Activated CD4-positive, alpha-beta memory T cell treated with anti-CD3 and anti-CD28 coated beads, Interleukin-2, amount 10 ng/mL, durations not matched to agents 7 days and 5 days (primary cell): ENCODE data around the gene MPC2. TPM values are rescaled to one million over a fixed set of nuclear protein-coding genes. Genes with fewer than 3 reads are reported as not detected.
"Not testable (repeated sequence)": the region's sequence is repeated elsewhere in the genome, so short reads cannot be mapped to it uniquely, and the experiment has no call there.

Experiments used
- CTCF ChIA-PET: fragments of 350-600 bp; sonication (Branson Sonifier 250); formaldehyde crosslinking; loops from one replicate; lab custom pipeline; 2021; ENCODE audit warnings: antibody characterized with exemption, inconsistent platforms; lab: Charles Lee
- POLR2A ChIA-PET: fragments of 350-600 bp; sonication (Branson Sonifier 250); formaldehyde crosslinking; loops from one replicate; lab custom pipeline; 2021; ENCODE audit warnings: antibody characterized with exemption; lab: Charles Lee
- DNase-seq: peaks from one replicate; pipeline ENCODE4 v3.0.0-alpha.2; 2020
- H3K27ac Mint-ChIP-seq: one replicate; pipeline ENCODE4 v1.8.0; 2021; ENCODE audit warnings: mild to moderate bottlenecking, mixed read lengths
- H3K27me3 Mint-ChIP-seq: one replicate; pipeline ENCODE4 v1.8.0; 2021; ENCODE audit warnings: mixed read lengths
- H3K36me3 Mint-ChIP-seq: one replicate; pipeline ENCODE4 v1.8.0; 2021; ENCODE audit warnings: low read depth, mixed read lengths
- H3K4me1 Mint-ChIP-seq: one replicate; pipeline ENCODE4 v1.8.0; 2021; ENCODE audit warnings: mixed read lengths
- H3K4me3 Mint-ChIP-seq: one replicate; pipeline ENCODE4 v1.8.0; 2021; ENCODE audit warnings: mild to moderate bottlenecking, mixed read lengths
- H3K9me3 Mint-ChIP-seq: one replicate; pipeline ENCODE4 v1.8.0; 2021; ENCODE audit warnings: mixed read lengths
- total RNA-seq, 2 experiments: library from RNA; stranded (reverse); gene quantifications; one replicate each; pipeline ENCODE4 v1.2.3, GENCODE V29; 2021

Gene MPC2
- total RNA-seq, 2 experiments from 2014 or later = 61.4 to 61.5 TPM

GRCh38 chr1:167928919-167929318 is 8.0 kb downstream of the MPC2 start:
- H3K4me3 Mint-ChIP-seq, DNase-seq, H3K27me3 Mint-ChIP-seq, H3K36me3 Mint-ChIP-seq, H3K27ac Mint-ChIP-seq, CTCF ChIA-PET, POLR2A ChIA-PET, H3K9me3 Mint-ChIP-seq: not testable (repeated sequence)
- peaks cover 15% of the 10 kb centered on the region for H3K4me1 Mint-ChIP-seq

DNA sequence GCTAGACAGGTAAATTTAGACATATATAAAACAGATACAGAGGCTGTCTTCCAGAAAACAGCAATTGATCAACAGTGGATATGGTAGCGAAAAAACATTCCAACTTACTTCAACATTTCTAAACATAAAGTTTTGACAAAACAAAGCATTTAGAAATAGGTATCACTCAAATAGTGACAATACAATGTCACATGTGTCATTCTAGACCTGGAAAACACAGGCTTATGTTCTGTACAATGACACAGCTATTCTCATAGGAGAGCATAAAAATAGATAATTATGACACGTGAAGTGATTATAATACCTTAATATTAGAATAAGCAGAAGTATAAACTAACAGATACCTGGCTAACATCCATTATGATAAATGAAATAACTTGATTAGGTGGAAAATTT is 8.4 kb downstream of the MPC2 start:
- DNase-seq = no peak
- Mint-ChIP-seq H3K4me3 (no peak overlapping the region), H3K27ac (no peak overlapping the region), H3K27me3 (no peaks in the 10 kb centered on the region), H3K9me3 (no peaks in the 10 kb centered on the region), H3K36me3 (peaks cover 3% of the 10 kb centered on the region), H3K4me1 (peaks cover 11% of the 10 kb centered on the region)
- CTCF ChIA-PET = no interaction called here
- POLR2A ChIA-PET = interaction anchor here (2.2 kb wide), 1 partner anchor 8 kb away, joined by 18 read pairs; the partner anchor contains the start of genes DCAF6 and MPC2

GRCh38 chr1:167927046-167927754 is 9.7 kb downstream of the MPC2 start:
- H3K4me1 Mint-ChIP-seq = peaks cover 2% of the 10 kb centered on the region
- no peaks in the 10 kb centered on the region for H3K9me3 Mint-ChIP-seq
- no peak overlapping the region for H3K27ac Mint-ChIP-seq
- no peak for DNase-seq
- H3K36me3 Mint-ChIP-seq = peaks cover 7% of the 10 kb centered on the region
- POLR2A ChIA-PET = interaction anchor here (0.6 to 2.2 kb wide), 2 partner anchors 9 to 295 kb away, joined by 3 to 18 read pairs; partner anchors contain the start of genes DCAF6 and MPC2
- no peak overlapping the region for H3K4me3 Mint-ChIP-seq
- no peaks in the 10 kb centered on the region for H3K27me3 Mint-ChIP-seq
- CTCF ChIA-PET = no interaction called here

- ChIA-PET CTCF (no interaction called here), POLR2A (interaction anchor here (0.6 to 2.2 kb wide), 2 partner anchors 10 to 295 kb away, joined by 3 to 18 read pairs; partner anchors contain the start of genes DCAF6 and MPC2)
Measured at GRCh38 chr1:167926486-167926997, 10.3 kb downstream of the MPC2 start.

DNA sequence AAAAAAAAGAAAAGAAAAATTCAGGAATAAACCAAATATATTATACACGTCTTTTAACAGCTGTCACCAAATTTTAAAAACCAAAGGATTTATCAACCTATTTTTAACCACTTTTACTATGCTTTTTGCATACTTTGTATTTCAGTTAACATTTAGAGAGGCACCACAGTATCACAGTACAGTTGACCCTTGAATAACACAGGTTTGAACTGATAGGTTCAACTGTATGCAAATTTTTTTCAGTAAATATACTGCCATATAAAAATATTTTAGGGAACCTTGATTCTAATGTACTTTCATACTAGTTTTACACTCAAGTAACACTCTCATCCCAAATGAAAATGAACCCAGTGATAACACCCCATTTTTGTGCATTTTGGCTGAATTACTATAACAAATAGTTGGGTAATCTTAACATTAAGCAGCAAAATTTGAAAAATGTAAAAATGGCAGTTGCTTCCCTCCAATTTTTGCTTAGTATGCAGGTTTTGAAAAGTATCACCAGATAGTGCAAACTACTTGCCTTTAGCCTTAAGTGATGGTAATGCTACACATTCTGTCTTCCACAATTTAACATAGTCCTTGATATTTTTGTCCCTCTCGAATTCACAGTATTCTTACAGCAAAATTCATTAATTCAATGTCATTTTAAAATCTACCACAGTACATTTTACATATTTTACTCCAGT is 12.2 kb downstream of the MPC2 start:
- H3K4me3 Mint-ChIP-seq = no peak overlapping the region
- H3K9me3 Mint-ChIP-seq = no peaks in the 10 kb centered on the region
- ChIA-PET POLR2A (interaction anchor here (1.2 to 1.5 kb wide), 2 partner anchors 9 to 11 kb away, joined by 4 to 6 read pairs; no protein-coding TSS in a partner anchor), CTCF (no interaction called here)
- no peaks in the 10 kb centered on the region for H3K4me1 Mint-ChIP-seq
- H3K36me3 Mint-ChIP-seq = peaks cover 7% of the 10 kb centered on the region
- H3K27ac Mint-ChIP-seq = no peak overlapping the region
- H3K27me3 Mint-ChIP-seq = no peaks in the 10 kb centered on the region
- no peak for DNase-seq

More at GRCh38 chr1:167926486-167926997, 10.3 kb downstream of the MPC2 start:
- H3K27ac Mint-ChIP-seq = no peak overlapping the region
- H3K4me1 Mint-ChIP-seq = no peaks in the 10 kb centered on the region
- H3K36me3 Mint-ChIP-seq = peaks cover 7% of the 10 kb centered on the region
- H3K9me3 Mint-ChIP-seq = no peaks in the 10 kb centered on the region
- no peak for DNase-seq
- no peaks in the 10 kb centered on the region for H3K27me3 Mint-ChIP-seq
- H3K4me3 Mint-ChIP-seq = no peak overlapping the region

DNA sequence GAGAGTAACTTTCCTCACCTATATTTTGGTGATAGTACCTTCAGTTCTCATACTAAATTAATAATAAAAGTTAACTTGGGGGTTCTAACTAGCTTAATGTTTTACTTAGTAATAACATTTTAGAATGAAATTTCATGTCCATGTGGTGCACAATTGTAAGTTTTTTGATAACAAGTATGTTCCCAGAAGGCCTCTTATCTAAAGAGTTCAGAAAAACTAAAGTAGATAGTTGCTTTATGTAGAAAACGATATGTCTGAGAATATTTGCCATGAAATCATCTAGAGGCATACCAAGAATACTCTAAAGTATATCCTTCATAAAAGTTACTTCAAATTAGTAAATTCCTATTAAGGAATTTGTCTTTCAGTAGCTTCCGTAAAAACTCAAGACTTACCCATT is 12.8 kb downstream of the MPC2 start:
- ChIA-PET POLR2A (interaction anchor here (1.2 to 1.5 kb wide), 2 partner anchors 10 to 12 kb away, joined by 4 to 6 read pairs; no protein-coding TSS in a partner anchor), CTCF (no interaction called here)
- Mint-ChIP-seq H3K9me3 (no peaks in the 10 kb centered on the region), H3K27ac (no peak overlapping the region), H3K4me3 (no peak overlapping the region), H3K36me3 (peaks cover 7% of the 10 kb centered on the region), H3K4me1 (no peaks in the 10 kb centered on the region), H3K27me3 (no peaks in the 10 kb centered on the region)
- DNase-seq = no peak

DNA sequence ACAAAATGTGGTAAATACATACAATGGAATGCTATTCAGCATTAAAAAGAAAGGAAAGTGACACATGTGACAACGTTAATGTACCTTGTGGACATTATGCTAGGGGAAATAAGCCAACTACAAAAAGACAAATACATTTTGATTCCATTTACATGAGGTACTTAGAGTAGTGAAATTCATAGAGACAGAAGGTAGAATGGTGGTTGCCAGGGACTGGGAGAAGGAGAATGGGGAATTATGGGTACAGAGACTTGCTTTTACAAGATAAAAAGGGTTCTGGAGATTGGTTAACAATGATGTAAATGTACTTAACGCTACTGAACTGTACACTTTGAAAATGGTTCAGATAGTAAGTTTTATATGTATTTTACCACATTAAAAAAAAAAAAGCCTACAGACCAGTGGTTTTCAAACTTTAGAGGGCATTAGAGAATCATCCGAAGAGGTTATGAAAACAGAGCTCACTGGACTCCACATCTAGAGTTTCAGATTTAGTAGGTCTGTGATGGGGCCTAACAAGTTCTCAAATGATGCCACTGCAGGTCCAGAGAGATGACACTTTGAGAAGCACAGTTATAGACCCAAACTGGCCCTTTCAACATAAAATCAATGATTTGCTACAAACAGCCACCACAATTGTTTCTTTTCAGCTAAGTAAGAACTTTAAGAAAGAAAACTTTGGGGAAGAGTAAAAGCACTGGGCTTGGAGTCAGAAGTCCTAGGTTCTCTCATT is 13.4 kb downstream of the MPC2 start:
- Mint-ChIP-seq H3K27ac (no peak overlapping the region), H3K36me3 (peaks cover 7% of the 10 kb centered on the region), H3K4me3 (no peak overlapping the region), H3K4me1 (no peaks in the 10 kb centered on the region), H3K9me3 (no peaks in the 10 kb centered on the region), H3K27me3 (no peaks in the 10 kb centered on the region)
- ChIA-PET POLR2A (interaction anchor here (0.6 to 1.5 kb wide), 3 partner anchors 10 to 14 kb away, joined by 3 to 6 read pairs (median 4); partner anchors contain the start of gene MPC2), CTCF (no interaction called here)
- DNase-seq = no peak

DNA sequence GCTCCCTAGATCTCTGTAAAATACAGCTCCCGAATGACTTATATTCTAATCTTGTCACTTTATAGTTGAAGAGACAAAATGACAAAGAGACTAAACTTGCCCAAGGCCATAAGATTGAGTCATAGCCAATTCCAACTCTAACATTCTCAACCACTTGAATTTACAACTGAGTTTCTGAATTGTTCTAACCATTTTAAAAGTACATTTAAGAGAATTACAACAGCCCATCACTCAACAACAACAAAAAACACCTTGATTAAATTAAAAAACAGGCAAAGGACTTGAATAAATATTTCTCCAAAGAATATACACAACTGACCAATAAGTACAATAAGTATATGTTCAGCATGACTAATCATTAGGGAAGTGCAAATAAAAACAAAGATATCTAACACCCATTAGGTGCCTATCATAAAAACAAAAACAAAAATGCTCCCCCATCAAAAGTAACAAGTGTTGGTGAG is 14.2 kb downstream of the MPC2 start:
- DNase-seq = no peak
- POLR2A ChIA-PET = no interaction called here
- CTCF ChIA-PET = interaction anchor here (1.1 kb wide), 1 partner anchor 160 kb away, joined by 4 read pairs; no protein-coding TSS in a partner anchor
- Mint-ChIP-seq H3K27ac (no peak overlapping the region), H3K4me1 (no peaks in the 10 kb centered on the region), H3K4me3 (no peak overlapping the region), H3K36me3 (peaks cover 10% of the 10 kb centered on the region), H3K9me3 (no peaks in the 10 kb centered on the region), H3K27me3 (no peaks in the 10 kb centered on the region)

DNA sequence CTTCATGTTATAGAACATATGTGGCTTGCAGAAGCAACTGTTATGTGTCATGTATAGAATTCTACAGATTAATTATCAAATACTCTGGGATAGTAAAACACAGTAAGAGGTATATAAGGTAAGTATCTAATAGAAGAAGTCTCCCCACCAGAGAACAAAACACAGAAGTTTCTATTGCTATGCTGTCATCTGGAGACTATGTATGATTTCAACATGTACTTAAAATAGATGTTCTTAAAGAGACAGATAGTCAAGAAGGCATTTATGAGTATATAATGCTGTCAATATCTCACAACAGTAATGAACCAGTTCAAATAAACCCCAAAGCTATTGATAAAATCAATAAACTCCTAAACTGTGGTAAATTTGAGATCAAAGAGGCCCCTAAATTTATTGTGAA is 14.8 kb downstream of the MPC2 start:
- Mint-ChIP-seq H3K4me1 (no peaks in the 10 kb centered on the region), H3K27ac (no peak overlapping the region), H3K36me3 (peaks cover 15% of the 10 kb centered on the region), H3K27me3 (no peaks in the 10 kb centered on the region), H3K4me3 (no peak overlapping the region), H3K9me3 (no peaks in the 10 kb centered on the region)
- POLR2A ChIA-PET = interaction anchor here (1.9 kb wide), 1 partner anchor 14 kb away, joined by 9 read pairs; no protein-coding TSS in a partner anchor
- DNase-seq = no peak
- CTCF ChIA-PET = interaction anchor here (1.1 kb wide), 1 partner anchor 160 kb away, joined by 4 read pairs; no protein-coding TSS in a partner anchor

DNA sequence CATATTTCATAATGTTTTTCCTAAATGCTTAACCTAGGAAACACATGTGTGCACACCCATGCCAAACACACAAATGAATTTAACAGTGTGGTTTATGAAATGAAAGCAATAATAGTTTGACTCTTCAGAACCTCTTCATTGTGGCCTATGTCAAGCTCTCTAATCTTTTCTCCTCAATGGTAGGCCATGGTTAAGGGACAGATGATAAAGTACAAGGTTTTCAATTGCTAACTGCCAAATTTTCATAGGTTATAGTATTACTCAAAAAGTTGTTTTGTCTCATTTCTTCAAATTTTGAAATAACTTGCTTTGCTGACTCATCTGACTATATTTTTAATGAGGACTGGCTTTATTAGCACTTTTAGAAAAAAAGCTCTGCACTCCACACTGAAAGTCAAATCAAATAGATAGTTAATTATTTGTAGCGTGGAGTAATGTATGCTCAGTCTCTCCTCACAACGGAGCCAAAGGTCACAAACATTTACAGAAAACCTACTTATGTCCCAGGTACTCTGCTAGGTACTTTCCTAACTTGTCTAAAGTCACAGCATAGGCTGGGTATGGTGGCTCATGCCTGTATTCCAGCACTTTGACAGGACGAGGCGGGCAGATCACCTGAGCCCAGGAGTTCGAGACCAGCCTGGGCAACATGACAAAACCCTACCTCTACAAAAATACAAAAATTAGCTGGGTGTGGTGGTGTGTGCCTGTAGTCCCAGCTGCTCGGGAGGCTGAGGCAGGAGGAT is 19.9 kb downstream of the MPC2 start:
- peaks cover 13% of the 10 kb centered on the region for H3K36me3 Mint-ChIP-seq
- CTCF ChIA-PET = no interaction called here
- no peaks in the 10 kb centered on the region for H3K27me3 Mint-ChIP-seq
- POLR2A ChIA-PET = interaction anchor here (1.4 kb wide), 1 partner anchor 19 kb away, joined by 8 read pairs; the partner anchor contains the start of gene DCAF6
- no peaks in the 10 kb centered on the region for H3K9me3 Mint-ChIP-seq
- H3K4me3 Mint-ChIP-seq = no peak overlapping the region
- no peaks in the 10 kb centered on the region for H3K4me1 Mint-ChIP-seq
- DNase-seq = no peak
- no peak overlapping the region for H3K27ac Mint-ChIP-seq

DNA sequence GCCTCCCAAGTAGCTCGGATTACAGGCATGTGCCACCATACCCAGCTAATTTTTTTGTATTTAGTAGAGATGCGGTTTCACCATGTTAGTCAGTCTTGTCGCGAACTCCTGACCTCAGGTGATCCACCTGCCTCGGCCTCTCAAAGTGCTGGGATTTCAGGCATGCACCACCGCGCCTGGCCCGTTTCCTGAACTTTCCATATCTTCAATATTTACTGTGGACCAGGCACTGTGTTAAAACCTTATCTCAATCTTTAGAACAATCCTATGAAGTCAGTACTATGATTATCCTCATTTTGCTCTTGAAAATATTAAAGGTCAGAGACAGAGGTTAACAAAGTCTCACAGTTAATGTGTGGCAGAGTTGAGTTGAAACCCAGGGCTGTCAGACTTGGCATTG is 21.3 kb downstream of the MPC2 start:
- H3K36me3 Mint-ChIP-seq = peaks cover 13% of the 10 kb centered on the region
- no peak overlapping the region for H3K27ac Mint-ChIP-seq
- H3K27me3 Mint-ChIP-seq = no peaks in the 10 kb centered on the region
- POLR2A ChIA-PET = interaction anchor here (2.9 kb wide), 1 partner anchor 20 kb away, joined by 11 read pairs; the partner anchor contains the start of gene DCAF6
- no peaks in the 10 kb centered on the region for H3K4me1 Mint-ChIP-seq
- H3K4me3 Mint-ChIP-seq = no peak overlapping the region
- peaks cover 4% of the 10 kb centered on the region for H3K9me3 Mint-ChIP-seq
- no peak for DNase-seq
- CTCF ChIA-PET = no interaction called here
